ENCODE data around the gene FNDC8. TPM values are rescaled to one million over a fixed set of nuclear protein-coding genes. Genes with fewer than 3 reads are reported as not detected.

Gene FNDC8
- total RNA-seq, 1 donor from 2014 or later, result not detected

GRCh38 chr17:35119370-35120165 lies 1.8 kb upstream of the FNDC8 start, which contains the start of gene RAD51D:
TSS of gene RAD51D (minus strand) at chr17:35119860. CDS start at chr17:35119613, 247 bp downstream.
- TF ChIP-seq, protein P1, sequence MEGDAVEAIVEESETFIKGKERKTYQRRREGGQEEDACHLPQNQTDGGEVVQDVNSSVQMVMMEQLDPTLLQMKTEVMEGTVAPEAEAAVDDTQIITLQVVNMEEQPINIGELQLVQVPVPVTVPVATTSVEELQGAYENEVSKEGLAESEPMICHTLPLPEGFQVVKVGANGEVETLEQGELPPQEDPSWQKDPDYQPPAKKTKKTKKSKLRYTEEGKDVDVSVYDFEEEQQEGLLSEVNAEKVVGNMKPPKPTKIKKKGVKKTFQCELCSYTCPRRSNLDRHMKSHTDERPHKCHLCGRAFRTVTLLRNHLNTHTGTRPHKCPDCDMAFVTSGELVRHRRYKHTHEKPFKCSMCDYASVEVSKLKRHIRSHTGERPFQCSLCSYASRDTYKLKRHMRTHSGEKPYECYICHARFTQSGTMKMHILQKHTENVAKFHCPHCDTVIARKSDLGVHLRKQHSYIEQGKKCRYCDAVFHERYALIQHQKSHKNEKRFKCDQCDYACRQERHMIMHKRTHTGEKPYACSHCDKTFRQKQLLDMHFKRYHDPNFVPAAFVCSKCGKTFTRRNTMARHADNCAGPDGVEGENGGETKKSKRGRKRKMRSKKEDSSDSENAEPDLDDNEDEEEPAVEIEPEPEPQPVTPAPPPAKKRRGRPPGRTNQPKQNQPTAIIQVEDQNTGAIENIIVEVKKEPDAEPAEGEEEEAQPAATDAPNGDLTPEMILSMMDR (IDR thresholded peaks at IDR 0.05), result peak; percentile 82 to 99 (median 85)
- TF ChIP-seq POLR2A (IDR thresholded peaks at IDR 0.05) (no peak), POLR2AphosphoS5 (IDR thresholded peaks at IDR 0.05; ENCODE audit: insufficient read depth in 1 of 2, low read depth in 1 of 2) (peak in 1 of 2 donors; percentile 54)
- DNase-seq (ENCODE audit: extremely low spot score in 2 of 2), result no peak
- no peaks in the 10 kb centered on the region for H3K27me3 ChIP-seq
- intact Hi-C loops (cut with DNase I), result loop anchor here (5.0 to 10.0 kb wide), 2 partner anchors 575 to 697 kb away; no protein-coding TSS in a partner anchor
- peak within 1 kb of the TSS; percentile 70 to 98 for H3K4me3 ChIP-seq
- peaks cover 16% of the 10 kb centered on the region for H3K4me1 ChIP-seq
- peak within 1 kb of the TSS; percentile 76 for H3K27ac ChIP-seq
- H3K36me3 ChIP-seq, result no peaks in the 10 kb centered on the region
- no peaks in the 10 kb centered on the region for H3K9me3 ChIP-seq

DNA sequence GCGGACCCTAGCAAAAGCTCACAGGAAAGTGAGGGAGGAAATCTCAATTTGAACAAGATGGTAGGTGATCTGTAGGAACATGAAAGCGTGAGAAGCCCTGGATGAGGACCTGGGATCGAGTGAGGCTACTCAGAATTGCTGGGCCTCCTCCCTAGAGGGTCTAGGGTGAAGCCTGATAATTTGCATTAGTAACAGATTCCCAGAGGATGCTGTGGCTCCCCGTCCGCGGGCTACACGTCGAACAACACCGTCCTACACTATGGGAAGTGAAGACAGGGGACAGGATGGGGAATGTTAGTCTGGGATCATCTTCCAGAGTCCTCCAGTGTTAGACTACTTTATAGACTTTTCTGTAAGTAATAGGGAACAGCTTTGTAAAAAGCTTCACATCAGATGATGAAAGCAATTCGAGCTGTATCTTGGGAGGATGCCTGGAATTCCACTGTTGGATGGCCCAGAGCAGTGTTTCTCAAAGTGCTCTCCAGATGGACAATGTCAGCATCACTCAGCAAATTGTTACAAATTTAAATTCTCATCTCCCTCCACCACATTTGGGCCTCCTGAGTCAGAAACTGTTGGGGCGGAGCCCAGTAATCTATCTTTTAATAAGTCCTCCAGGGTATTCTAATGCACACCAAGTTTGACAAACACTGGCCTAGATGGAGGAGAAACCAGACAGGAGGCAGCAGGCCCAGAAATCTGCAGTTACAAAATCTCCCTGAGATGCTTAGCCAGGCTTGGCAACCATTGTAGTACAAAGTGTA lies 6.5 kb downstream of the FNDC8 start:
- peaks cover 0 to 19% of the 10 kb centered on the region in 2 donors for H3K36me3 ChIP-seq
- peaks cover 7% of the 10 kb centered on the region for H3K4me1 ChIP-seq
- TF ChIP-seq POLR2AphosphoS5 (IDR thresholded peaks at IDR 0.05; ENCODE audit: insufficient read depth in 1 of 2, low read depth in 1 of 2) (no peak), POLR2A (IDR thresholded peaks at IDR 0.05) (no peak)
- TF ChIP-seq, protein P1 (IDR thresholded peaks at IDR 0.05), result no peak
- peak in 1 of 2 donors; percentile 93 for DNase-seq (ENCODE audit: extremely low spot score in 2 of 2)
- intact Hi-C loops (cut with DNase I), result no loop called here
- H3K27ac ChIP-seq, result peak overlapping the region; percentile 36
- H3K9me3 ChIP-seq, result no peaks in the 10 kb centered on the region
- no peak overlapping the region for H3K4me3 ChIP-seq
- H3K27me3 ChIP-seq, result no peaks in the 10 kb centered on the region

- H3K27me3 ChIP-seq, result no peaks in the 10 kb centered on the region
- intact Hi-C loops (cut with DNase I), result no loop called here
- peaks cover 0 to 33% of the 10 kb centered on the region in 2 donors for H3K36me3 ChIP-seq
- no peak for DNase-seq (ENCODE audit: extremely low spot score in 2 of 2)
- H3K27ac ChIP-seq, result peak overlapping the region; percentile 61
- H3K4me3 ChIP-seq, result no peak overlapping the region
- no peaks in the 10 kb centered on the region for H3K9me3 ChIP-seq
- H3K4me1 ChIP-seq, result peaks cover 7% of the 10 kb centered on the region
- no peak for TF ChIP-seq POLR2A (IDR thresholded peaks at IDR 0.05)
- TF ChIP-seq POLR2AphosphoS5 (IDR thresholded peaks at IDR 0.05; ENCODE audit: insufficient read depth in 1 of 2, low read depth in 1 of 2), result no peak
- TF ChIP-seq, protein P1 (IDR thresholded peaks at IDR 0.05), result no peak
Observed at GRCh38 chr17:35129154-35129972, 7.9 kb downstream of the FNDC8 start.

GRCh38 chr17:35129973-35130351 lies 8.5 kb downstream of the FNDC8 start:
- no peaks in the 10 kb centered on the region for H3K27me3 ChIP-seq
- TF ChIP-seq POLR2AphosphoS5 (IDR thresholded peaks at IDR 0.05; ENCODE audit: insufficient read depth in 1 of 2, low read depth in 1 of 2) (no peak), POLR2A (IDR thresholded peaks at IDR 0.05) (no peak)
- TF ChIP-seq, protein P1 (IDR thresholded peaks at IDR 0.05), result no peak
- no peak for DNase-seq (ENCODE audit: extremely low spot score in 2 of 2)
- H3K9me3 ChIP-seq, result no peaks in the 10 kb centered on the region
- intact Hi-C loops (cut with DNase I), result no loop called here
- H3K4me3 ChIP-seq, result no peak overlapping the region
- H3K27ac ChIP-seq, result no peak overlapping the region
- H3K36me3 ChIP-seq, result peaks cover 0 to 39% of the 10 kb centered on the region in 2 donors
- H3K4me1 ChIP-seq, result peaks cover 7% of the 10 kb centered on the region

All from vagina (tissue), 2 donors.